HG02943 (cell line): Measurements from ENCODE around the gene BPIFB3.
"Not testable (repeated sequence)": the region's sequence is repeated elsewhere in the genome, so short reads cannot be mapped to it uniquely, and the experiment has no call there.

Experiments used
- ATAC-seq: cut with Tn5 transposase; IDR thresholded peaks from one replicate; pipeline ENCODE4 v1.9.1; 2021; ENCODE audit warnings: mild to moderate bottlenecking, low read depth, moderate library complexity; ENCODE audit not compliant: unreplicated experiment

BPIFB3 gene

GRCh38 chr20:33112547-33113386, 59.1 kb downstream of the BPIFB3 start:
- no peak for ATAC-seq

GRCh38 chr20:33113387-33113908, 59.7 kb downstream of the BPIFB3 start:
- ATAC-seq = no peak

DNA sequence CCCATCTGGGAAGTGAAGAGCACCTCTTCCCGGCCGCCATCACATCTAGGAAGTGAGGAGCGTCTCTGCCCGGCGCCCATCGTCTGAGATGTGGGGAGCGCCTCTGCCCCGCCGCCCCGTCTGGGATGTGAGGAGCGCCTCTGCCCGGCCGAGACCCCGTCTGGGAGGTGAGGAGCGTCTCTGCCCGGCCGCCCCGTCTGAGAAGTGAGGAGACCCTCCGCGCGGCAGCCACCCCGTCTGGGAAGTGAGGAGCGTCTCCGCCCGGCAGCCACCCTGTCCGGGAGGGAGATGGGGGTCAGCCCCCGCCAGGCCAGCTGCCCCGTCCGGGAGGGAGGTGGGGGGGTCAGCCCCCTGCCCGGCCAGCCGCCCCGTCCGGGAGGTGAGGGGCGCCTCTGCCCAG, 61.8 kb downstream of the BPIFB3 start:
- not testable (repeated sequence) for ATAC-seq

DNA sequence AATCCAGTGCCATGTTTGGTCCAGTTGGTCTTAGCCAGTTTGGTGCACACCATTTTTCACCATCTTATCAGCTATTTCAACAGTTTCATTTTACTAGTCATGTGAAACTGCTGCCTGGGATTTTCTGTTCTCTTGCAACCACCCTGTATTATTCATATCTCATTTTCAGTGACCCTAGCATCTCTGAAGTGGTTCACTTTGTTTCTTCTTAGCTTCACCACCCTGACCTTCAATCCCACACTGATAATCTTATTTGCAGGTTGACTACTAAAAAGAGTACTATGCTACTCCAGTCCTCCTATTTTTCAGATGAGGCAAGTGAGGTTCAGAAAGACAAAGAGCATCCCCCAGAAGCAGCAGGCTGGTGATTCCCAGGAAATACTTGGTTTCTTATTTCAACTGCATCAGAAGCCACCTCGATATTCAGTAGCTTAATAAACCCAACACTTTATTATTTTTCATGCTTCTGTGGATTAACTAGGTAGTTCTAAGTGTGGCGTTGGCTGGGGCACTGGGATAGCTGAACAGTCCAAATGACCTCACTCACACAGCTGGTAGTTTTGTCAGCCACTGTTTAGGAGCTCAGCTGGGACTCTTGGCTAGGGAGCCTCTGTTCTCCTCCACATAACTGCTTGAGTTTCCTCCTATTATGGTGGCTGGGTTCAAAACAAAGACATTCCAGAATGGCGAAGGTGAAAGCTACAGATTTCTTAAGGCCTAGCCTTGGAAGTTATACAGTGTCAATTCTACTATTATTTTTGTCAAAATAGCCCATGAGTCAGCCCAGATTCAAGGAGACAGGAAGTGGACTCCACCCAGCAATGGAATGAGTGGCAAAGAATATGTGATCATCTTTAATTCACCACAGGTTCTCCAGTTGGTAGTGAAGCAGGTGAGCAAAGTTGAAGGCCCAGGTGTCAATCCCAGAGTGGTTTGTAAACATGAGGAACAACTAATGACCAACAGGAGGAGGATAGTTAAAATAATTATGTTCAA, 66.3 kb downstream of the BPIFB3 start:
- no peak for ATAC-seq

- no peak for ATAC-seq
These were observed 67.2 kb downstream of the BPIFB3 start for GRCh38 chr20:33120934-33121333.

GRCh38 chr20:33122297-33122696, 68.6 kb downstream of the BPIFB3 start:
- not testable (repeated sequence) for ATAC-seq
